Gastroesophageal sphincter (tissue), 3 donors: Measurements from ENCODE around the gene HDAC4.

Experiments
- CTCF ChIP-seq, 4 experiments: fragments of 200-600 bp in 2 of 4; fragments of 450-650 bp in 2 of 4; sonication (generic) in 1 of 4; IDR thresholded peaks; one replicate each; pipeline ENCODE4 v1.5.1; 2017 to 2019; ENCODE audit warnings: antibody characterized with exemption in 4 of 4, mild to moderate bottlenecking in 2 of 4, moderate library complexity in 2 of 4
- POLR2AphosphoS5 ChIP-seq: sonication (generic); formaldehyde crosslinking; IDR thresholded peaks from one replicate; pipeline ENCODE4 v1.6.1; 2017; ENCODE audit warnings: antibody characterized with exemption

- TF ChIP-seq CTCF (IDR thresholded peaks at IDR 0.05) = no peak
- no peak for TF ChIP-seq POLR2AphosphoS5
Measured at GRCh38 chr2:239179851-239180371, 220.9 kb downstream of the HDAC4 start.
